ENCODE measurements around the gene TMEM132C. TPM values are rescaled to one million over a fixed set of nuclear protein-coding genes. Genes with fewer than 3 reads are reported as not detected.

Gene TMEM132C
- total RNA-seq, 2 experiments from 2014 or later, result not detected

GRCh38 chr12:128266541-128267130 lies 334 bp upstream of the TMEM132C start:
- Histone ChIP-seq H4K20me1 (ENCODE audit: insufficient read depth, low read length) (no peaks in the 10 kb centered on the region), H3K4me3 (ENCODE audit: low read depth, low read length, poor library complexity, severe bottlenecking) (no peak overlapping the region), H3K27ac (ENCODE audit: low read depth, low read length, poor library complexity, severe bottlenecking) (no peak overlapping the region), H3K4me2 (ENCODE audit: low read length) (no peak overlapping the region), H3K36me3 (ENCODE audit: insufficient read depth, low read length) (no peaks in the 10 kb centered on the region), H3K9me2 (ENCODE audit: insufficient read depth, low read length) (no peaks in the 10 kb centered on the region), H3K79me2 (ENCODE audit: insufficient read depth, low read depth, low read length) (no peaks in the 10 kb centered on the region), H3K9me3 (ENCODE audit: low read length) (no peaks in the 10 kb centered on the region), H2AFZ (ENCODE audit: low read length) (no peak overlapping the region), H3K4me1 (ENCODE audit: insufficient read depth, low read length, poor library complexity, severe bottlenecking) (no peaks in the 10 kb centered on the region)
- DNase-seq (ENCODE audit: low spot score), result no peak
- BruUV-seq (replicated peaks), result no TSS peak
- TF ChIP-seq CTCF (conservative IDR thresholded peaks at IDR 0.05; ENCODE audit: low read length) (no peak), EZH2phosphoT487 (IDR thresholded peaks at IDR 0.05; ENCODE audit: borderline replicate concordance, low read depth, low read length) (no peak)
- intact Hi-C loops (cut with micrococcal nuclease; ENCODE audit: unreplicated experiment), result no loop called here
- ChIA-PET POLR2A (no interaction called here), CTCF (ENCODE audit: unreplicated experiment) (no interaction called here)

- Histone ChIP-seq H3K27ac (ENCODE audit: low read depth, low read length, poor library complexity, severe bottlenecking) (no peak overlapping the region), H2AFZ (ENCODE audit: low read length) (no peak overlapping the region), H4K20me1 (ENCODE audit: insufficient read depth, low read length) (no peaks in the 10 kb centered on the region), H3K79me2 (ENCODE audit: insufficient read depth, low read depth, low read length) (no peaks in the 10 kb centered on the region), H3K36me3 (ENCODE audit: insufficient read depth, low read length) (no peaks in the 10 kb centered on the region), H3K4me1 (ENCODE audit: insufficient read depth, low read length, poor library complexity, severe bottlenecking) (no peaks in the 10 kb centered on the region), H3K9me3 (ENCODE audit: low read length) (no peaks in the 10 kb centered on the region), H3K4me2 (ENCODE audit: low read length) (no peak overlapping the region), H3K4me3 (ENCODE audit: low read depth, low read length, poor library complexity, severe bottlenecking) (no peak overlapping the region), H3K9me2 (ENCODE audit: insufficient read depth, low read length) (no peaks in the 10 kb centered on the region)
- BruUV-seq (replicated peaks), result no TSS peak
- ChIA-PET CTCF (ENCODE audit: unreplicated experiment) (no interaction called here), POLR2A (no interaction called here)
- TF ChIP-seq EZH2phosphoT487 (IDR thresholded peaks at IDR 0.05; ENCODE audit: borderline replicate concordance, low read depth, low read length) (no peak), CTCF (conservative IDR thresholded peaks at IDR 0.05; ENCODE audit: low read length) (no peak)
- DNase-seq (ENCODE audit: low spot score), result no peak
- intact Hi-C loops (cut with micrococcal nuclease; ENCODE audit: unreplicated experiment), result no loop called here
Observed at GRCh38 chr12:128267651-128268378, 845 bp downstream of the TMEM132C start.

GRCh38 chr12:128268379-128268995 lies 1.5 kb downstream of the TMEM132C start:
- intact Hi-C loops (cut with micrococcal nuclease; ENCODE audit: unreplicated experiment), result no loop called here
- no peaks in the 10 kb centered on the region for H4K20me1 ChIP-seq (ENCODE audit: insufficient read depth, low read length)
- H3K4me2 ChIP-seq (ENCODE audit: low read length), result no peak overlapping the region
- no peak overlapping the region for H3K4me3 ChIP-seq (ENCODE audit: low read depth, low read length, poor library complexity, severe bottlenecking)
- DNase-seq (ENCODE audit: low spot score), result no peak
- no peak overlapping the region for H3K27ac ChIP-seq (ENCODE audit: low read depth, low read length, poor library complexity, severe bottlenecking)
- no peaks in the 10 kb centered on the region for H3K79me2 ChIP-seq (ENCODE audit: insufficient read depth, low read depth, low read length)
- no peaks in the 10 kb centered on the region for H3K4me1 ChIP-seq (ENCODE audit: insufficient read depth, low read length, poor library complexity, severe bottlenecking)
- TF ChIP-seq CTCF (conservative IDR thresholded peaks at IDR 0.05; ENCODE audit: low read length) (no peak), EZH2phosphoT487 (IDR thresholded peaks at IDR 0.05; ENCODE audit: borderline replicate concordance, low read depth, low read length) (no peak)
- H3K9me2 ChIP-seq (ENCODE audit: insufficient read depth, low read length), result no peaks in the 10 kb centered on the region
- BruUV-seq (replicated peaks), result no TSS peak
- CTCF ChIA-PET (ENCODE audit: unreplicated experiment), result no interaction called here
- POLR2A ChIA-PET, result no interaction called here
- no peak overlapping the region for H2AFZ ChIP-seq (ENCODE audit: low read length)
- H3K9me3 ChIP-seq (ENCODE audit: low read length), result no peaks in the 10 kb centered on the region
- no peaks in the 10 kb centered on the region for H3K36me3 ChIP-seq (ENCODE audit: insufficient read depth, low read length)

Data from OCI-LY7 (cell line).